HG03354 (cell line): ENCODE results near the gene ZC3H10.
"Not testable (repeated sequence)": the region's sequence is repeated elsewhere in the genome, so short reads cannot be mapped to it uniquely, and the experiment has no call there.

Experiments used
- ATAC-seq: cut with Tn5 transposase; IDR thresholded peaks from one replicate; pipeline ENCODE4 v1.9.1; 2021; ENCODE audit warnings: mild to moderate bottlenecking; ENCODE audit not compliant: unreplicated experiment, poor library complexity, severe bottlenecking

The ZC3H10 gene

DNA sequence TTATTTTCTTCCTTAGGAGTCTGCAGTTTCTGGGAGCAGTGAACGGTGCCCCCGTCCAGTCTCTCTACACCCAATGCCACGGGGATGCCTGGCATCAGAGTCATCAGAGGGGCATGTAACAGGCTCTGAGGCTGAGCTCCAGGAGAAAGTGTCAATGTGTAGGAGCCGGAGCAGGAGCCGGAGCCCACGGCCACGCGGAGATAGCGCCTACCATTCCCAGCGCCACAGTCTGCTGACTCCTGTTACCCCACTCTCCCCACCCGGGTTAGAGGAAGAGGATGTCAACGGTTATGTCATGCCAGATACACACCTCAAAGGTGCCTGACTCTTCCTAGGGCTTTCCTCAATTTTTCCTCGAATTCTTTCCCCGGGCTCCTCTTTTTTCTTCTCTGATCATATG lies 17.0 kb upstream of the ZC3H10 start:
- no peak for ATAC-seq

DNA sequence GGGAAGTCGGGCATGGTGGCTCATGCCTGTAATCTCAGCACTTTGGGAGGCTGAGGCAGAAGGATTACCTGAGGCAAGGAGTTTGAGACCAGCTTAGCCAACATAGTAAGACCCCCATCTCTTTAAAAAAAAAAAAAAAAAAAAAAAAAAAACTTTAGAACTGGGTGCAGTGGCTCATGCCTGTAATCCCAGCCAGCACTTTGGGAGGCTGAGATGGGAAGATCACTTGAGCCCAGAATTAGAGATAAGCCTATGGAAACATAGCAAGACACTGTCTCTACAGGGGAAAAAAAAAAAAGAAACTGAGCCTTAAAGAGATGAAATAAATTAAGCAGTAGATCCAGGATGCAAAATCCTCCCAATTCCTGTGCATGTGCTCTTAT lies 15.4 kb upstream of the ZC3H10 start:
- ATAC-seq: no peak

DNA sequence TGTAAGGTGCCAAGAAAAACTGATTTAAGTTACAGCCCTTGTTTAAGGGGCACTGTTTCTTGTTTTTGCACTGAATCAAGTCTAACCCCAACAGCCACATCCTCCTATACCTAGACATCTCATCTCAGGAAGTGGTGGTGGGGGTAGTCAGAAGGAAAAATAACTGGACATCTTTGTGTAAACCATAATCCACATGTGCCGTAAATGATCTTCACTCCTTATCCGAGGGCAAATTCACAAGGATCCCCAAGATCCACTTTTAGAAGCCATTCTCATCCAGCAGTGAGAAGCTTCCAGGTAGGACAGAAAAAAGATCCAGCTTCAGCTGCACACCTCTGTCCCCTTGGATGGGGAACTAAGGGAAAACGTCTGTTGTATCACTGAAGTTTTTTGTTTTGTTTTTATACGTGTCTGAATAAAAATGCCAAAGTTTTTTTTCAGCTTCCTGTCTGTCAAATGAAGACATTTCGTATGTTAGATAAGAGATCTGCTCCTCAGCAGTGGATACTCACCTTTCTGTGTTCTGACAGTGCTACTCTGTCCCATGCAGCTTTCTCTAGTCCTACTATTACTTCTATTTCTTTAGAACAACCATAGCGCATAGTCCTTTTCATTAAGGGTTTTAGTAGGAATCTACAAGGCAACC lies 14.9 kb upstream of the ZC3H10 start:
- no peak for ATAC-seq

DNA sequence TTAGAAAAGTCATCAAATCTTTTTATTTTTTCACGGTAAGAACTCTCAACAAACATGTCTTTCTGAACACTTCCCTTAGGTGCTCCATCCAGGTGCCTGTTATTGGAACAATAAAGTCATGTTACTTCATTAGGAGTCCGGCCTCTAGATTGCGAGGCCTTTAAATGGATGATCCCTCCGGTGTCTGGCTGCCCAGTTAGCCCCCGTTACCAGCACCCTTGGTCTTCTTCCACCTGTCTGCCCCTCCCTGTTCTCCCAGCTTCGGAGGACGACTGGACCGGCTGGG lies 14.3 kb upstream of the ZC3H10 start:
- no peak for ATAC-seq

DNA sequence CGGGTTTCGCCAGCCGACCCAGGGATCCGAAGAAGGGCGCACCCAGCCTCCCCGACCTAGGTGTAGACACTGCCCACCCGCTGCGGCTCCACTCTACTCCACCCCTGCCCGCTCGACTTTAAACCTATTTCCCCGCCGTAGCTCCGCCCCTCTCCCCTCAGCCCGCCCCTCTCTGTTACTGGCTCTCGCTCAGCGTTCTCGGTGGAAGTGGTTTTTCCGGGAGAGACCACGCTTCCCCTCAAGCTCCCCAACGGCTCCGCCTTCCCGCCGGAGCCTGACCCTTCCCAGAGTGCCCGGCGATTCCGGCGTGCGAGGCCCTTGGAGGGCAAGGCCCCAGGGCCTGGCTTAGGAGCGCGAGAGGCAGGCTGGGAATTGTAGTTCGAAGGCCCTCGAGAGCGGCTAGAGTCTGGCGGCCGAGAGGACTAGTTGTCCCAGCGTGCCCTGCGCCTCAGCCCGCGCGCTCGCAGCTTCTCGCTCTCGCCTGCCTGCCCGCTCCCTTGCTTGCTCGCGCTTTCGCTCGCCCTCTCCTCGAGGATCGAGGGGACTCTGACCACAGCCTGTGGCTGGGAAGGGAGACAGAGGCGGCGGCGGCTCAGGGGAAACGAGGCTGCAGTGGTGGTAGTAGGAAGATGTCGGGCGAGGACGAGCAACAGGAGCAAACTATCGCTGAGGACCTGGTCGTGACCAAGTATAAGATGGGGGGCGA lies 13.8 kb upstream of the ZC3H10 start, which contains the start of gene PA2G4:
PA2G4 (plus strand) TSS at position 451 of the 706 bp plus-strand sequence; CDS start at position 630, 179 bp downstream.
- ATAC-seq: peak; percentile 95

DNA sequence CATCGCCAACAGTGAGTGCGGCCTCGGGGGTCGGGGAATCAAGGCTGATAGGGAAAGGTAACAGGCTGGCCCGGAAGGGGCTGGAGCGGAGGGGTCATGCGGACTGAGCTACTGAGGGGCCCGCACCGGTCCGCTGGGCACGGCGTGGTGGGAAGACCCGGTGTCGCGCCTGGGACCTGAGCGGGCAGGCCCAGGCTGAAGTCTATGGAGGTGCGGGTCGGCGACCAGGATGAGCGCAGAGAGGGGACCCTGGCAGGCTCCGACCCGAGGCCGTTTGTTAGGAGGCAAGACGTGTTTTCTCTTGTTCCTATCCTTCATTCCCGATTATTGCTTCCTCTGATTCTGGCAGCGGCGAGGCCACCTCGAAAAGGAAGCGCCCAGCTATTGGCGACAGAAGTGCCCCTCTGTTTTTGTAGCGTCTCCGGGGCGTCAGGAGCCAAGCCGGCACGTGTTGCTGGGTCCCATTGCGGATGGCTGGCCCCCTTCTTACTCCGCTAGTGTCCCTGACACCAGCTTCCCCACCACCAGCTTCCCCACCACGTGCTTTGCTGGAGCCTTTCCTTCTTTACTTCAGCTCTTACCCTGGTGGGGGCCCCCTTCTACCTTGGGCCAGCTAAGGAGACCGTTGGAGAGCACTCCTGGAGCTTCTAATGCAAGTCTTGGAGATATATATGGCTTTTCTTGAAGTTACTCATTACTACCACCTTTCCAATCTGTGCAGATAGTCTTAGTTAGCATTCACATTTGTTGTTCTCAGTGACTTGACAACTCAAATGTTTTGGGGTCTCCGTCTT lies 13.1 kb upstream of the ZC3H10 start:
- ATAC-seq: peak; percentile 23

DNA sequence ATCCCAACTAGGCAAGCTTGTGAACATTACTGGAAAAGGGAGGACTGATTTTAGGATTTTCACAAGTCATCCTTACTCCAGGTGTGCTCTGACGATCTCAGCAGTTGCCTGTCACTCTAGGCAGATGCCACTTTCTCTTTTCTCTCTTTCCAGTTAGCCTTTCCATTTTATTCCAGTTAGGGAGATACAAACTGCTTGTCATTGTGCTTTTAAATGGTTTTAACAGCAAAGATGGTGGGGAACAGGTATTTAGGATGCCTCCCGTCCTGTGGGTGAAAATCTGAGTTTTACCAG lies 12.5 kb upstream of the ZC3H10 start:
- no peak for ATAC-seq

DNA sequence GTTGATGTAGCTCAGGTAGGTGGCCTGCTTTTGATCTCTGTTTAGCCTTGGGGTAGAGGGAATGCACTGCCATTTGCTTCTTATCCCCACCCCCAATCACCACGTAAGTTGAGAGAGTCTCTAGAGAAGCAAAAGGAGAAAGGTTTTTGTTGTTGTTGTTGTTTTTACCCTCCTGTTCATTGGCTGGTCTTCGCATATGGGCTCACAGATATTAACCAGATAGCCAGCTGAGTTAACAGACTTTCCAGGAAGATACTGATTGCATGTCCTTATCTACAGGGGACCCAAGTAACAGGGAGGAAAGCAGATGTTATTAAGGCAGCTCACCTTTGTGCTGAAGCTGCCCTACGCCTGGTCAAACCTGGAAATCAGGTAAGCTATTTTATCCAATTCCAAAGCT lies 10.8 kb upstream of the ZC3H10 start:
- ATAC-seq: no peak

DNA sequence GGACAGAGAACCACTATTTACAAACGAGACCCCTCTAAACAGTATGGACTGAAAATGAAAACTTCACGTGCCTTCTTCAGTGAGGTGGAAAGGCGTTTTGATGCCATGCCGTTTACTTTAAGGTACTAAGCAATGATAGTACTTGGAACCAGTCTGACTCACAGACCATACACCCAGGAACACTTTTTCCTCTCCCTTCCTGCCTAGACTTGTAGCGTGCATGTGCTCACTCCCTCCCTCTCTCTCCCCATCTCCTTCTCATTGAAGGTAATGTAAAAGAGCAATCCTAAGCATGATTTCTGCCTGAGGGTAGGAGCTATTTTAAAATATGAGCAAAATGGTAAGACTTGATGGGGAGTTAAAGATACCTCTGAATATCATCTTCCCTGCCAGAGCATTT lies 7.5 kb upstream of the ZC3H10 start:
- ATAC-seq: no peak

DNA sequence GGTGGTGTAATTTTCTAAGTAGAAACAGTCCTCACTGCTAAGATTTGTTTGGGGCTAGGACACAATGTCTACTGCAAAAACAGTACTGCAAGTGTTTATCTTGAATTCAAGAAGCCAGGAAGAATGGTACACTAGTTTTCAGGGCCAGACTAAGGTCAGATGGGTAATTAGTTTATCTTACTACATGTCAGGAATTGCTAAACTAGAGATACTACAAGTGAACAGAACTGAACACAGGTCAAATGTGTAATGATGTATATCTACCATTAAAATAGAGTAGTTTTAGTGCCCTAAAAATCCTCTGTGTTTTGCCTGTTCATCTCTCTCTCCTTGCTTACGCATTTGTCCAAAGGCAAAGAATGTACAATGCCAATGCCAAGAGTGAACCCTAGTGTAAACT lies 4.0 kb upstream of the ZC3H10 start:
- ATAC-seq: no peak

DNA sequence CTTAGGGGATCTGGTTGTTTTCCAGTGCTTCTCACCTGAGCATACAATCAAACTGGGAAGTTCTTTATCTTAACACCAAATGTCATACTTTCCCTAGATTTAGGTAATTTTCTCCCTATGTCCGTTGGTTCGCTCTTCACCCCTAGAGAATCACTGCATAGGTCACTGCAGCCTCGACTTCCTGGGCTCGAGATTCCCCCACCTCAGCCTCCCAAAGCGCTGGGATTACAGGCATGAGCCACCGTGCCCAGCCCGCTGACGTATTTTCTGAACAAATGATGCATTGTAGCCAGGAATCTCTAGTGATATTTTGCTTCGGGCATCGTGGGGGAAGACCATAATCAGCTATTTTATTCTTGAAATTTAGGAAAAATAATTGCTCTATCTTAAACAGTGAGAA lies 2.7 kb upstream of the ZC3H10 start:
- no peak for ATAC-seq

DNA sequence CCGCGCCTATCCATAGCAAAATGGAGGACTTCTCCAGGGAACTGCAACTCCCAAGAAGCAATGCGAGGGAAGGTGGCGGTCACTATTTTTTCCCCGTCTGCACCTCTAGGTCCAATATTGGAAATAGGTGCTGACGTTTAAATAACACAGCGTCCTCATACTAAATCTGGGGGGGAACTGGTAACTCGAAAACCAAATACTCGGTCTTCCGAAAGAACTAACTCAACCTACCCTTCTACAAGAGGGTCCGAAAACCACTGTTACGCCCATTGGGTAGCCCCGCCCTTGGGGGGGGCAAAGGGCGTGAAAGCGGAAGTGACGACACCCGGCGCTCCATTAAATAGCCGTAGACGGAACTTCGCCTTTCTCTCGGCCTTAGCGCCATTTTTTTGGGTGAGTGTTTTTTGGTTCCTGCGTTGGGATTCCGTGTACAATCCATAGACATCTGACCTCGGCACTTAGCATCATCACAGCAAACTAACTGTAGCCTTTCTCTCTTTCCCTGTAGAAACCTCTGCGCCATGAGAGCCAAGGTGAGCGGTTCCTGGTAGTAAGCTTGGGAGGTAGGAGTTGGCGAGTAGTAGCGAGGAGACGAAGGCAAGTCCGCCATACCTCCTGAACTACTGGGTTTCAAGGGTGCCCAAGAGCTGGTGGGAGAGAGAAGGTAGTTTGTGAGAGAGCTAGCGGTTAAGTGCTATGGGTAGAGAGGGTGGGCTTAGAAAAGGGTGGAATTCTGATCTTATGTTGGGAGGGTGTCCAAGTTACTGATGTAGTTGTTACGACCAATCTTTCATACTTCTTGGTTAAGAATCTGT lies 1.6 kb upstream of the ZC3H10 start, which contains the start of gene RPL41:
RPL41 (plus strand) TSS at position 367 of the 815 bp plus-strand sequence.
- peak; percentile 49 for ATAC-seq

DNA sequence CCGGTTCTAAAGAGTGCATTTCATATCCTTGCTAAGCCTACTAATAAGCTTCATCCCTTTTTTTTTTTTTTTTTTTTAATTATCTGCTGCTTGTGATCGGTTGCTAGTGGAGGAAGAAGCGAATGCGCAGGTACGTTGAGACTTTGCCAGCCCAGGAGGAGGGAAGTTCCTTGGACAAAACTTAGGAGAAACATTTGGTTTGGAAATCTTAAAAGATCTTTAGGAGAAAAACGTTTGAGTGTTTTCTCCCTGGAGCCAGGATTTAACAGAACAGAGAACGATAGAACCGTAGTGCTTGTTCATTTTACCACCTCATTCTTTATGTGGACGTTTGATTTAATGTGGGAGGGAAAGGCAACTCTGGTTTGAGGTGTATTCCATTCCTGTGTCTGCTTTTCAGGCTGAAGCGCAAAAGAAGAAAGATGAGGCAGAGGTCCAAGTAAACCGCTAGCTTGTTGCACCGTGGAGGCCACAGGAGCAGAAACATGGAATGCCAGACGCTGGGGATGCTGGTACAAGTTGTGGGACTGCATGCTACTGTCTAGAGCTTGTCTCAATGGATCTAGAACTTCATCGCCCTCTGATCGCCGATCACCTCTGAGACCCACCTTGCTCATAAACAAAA lies 872 bp upstream of the ZC3H10 start:
- not testable (repeated sequence) for ATAC-seq

DNA sequence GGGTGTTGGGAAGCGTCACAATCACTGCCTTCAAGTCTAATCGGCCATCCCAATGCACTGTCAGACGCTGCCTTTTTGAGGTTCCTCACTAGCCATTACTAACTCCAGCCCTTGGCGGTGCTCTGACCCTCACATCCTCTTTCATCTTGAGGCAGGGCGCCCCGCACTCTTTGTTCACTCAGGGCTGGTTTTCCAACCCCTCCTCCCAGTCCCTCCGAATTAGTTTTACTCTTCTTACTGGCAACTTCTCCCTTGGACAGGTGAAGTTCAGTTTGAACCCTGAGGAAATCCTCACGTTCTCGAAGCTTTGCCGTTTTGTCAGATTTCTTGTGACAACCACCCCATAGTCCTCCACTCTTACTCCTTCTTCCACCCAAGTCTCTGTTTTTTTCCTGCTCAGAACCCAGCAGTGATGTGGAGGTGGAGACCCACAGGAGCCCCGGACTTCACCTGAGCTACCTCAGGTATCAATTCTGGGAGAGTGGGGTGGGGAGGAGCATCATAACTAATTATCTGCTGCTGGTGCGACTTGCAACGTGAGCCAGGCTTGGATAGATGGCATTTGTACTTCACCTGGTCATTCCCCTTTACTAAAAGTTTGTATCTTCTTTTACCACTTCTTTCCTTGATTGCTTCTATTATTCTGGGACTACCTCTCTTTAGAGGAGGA lies 757 bp downstream of the ZC3H10 start:
- peak; percentile 6 for ATAC-seq

DNA sequence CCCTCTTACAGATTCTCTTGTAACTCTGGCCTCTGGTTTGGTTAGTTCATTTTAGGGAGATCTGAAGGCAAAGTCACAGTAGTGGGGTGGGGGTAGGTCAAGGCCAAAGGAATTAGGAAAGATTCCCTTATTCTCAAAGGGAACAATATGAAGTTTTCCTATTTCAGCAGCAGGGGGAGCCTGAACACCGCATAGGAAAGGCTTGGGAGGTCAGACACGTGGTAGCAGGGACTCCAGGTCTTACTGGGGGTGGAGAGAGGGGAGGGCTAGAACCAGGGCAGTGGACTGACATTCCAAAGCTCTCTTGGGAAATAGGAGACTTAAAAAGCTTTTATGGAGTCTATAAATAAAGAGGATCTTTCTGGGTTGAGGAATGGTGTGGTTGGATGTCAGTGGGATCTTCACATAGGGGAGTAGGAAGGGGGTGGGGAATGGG lies 1.3 kb downstream of the ZC3H10 start:
- ATAC-seq: no peak

DNA sequence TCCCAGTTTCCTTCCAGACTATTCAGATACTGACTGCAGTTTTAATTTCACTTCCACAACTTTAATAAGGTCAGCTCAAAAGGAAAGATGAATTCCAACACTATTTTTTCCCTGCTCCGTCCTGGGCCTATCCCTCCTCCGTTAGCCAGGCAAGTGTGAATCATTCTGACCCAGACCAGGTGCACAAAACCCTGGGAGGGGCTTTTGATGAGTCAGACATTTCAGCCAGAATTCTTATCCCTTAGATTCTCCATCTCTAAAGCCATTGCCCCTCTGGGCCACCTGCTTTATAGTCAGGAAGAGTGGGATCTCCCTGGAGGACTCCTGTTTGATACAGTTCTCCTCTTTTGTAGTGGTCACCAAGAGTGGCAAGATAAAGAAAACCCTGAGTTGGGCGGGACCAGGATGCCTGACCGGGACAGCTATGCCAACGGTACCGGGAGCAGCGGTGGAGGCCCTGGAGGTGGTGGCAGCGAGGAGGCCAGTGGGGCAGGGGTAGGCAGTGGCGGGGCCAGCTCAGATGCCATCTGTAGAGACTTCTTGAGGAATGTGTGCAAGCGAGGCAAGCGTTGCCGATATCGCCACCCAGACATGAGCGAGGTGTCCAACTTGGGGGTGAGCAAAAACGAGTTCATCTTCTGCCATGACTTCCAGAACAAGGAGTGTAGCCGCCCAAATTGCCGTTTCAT lies 2.2 kb downstream of the ZC3H10 start:
- no peak for ATAC-seq

DNA sequence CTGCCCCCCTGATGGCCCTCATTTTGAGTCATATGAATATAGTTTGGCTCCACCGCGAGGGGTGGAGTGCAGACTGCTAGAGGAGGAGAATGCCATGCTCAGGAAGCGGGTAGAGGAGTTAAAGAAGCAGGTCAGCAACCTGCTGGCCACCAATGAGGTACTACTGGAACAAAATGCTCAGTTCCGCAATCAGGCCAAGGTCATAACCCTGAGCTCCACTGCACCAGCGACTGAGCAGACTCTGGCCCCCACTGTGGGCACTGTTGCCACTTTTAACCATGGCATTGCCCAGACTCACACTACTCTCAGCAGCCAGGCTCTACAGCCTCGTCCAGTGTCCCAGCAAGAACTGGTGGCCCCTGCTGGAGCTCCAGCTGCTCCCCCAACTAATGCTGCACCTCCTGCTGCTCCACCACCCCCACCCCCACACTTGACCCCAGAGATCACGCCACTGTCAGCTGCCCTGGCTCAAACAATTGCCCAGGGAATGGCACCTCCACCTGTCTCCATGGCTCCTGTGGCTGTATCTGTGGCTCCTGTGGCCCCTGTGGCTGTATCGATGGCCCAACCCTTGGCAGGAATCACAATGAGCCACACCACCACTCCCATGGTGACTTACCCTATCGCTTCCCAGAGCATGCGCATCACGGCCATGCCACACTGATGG lies 3.3 kb downstream of the ZC3H10 start:
- no peak for ATAC-seq

DNA sequence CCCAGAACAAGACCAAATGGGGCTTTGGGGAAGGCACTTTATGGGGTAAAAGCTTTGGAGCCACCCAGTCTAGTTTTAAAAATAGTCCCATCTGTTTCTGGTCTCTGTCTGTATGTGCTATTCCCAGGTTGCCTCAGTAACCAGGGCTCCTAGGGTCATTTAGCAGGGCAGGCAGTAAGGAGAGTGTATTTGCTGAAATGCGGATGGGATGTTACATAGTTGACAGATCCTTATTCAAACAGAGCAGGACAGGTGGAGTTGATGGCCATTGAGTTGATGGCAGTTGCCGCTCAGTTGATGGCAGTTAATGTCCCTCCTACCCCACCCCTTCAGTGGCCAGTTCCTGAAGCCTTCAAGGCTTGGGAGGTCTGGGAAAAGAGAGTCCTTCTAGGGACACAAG lies 4.6 kb downstream of the ZC3H10 start:
- no peak for ATAC-seq
